Endothelial cell (in vitro differentiated cells): ENCODE results near the gene SPC25. TPM values are rescaled to one million over a fixed set of nuclear protein-coding genes. Genes with fewer than 3 reads are reported as not detected.

Source experiments
- DNase-seq: peaks from one replicate; pipeline ENCODE4 v3.0.0; 2021; ENCODE audit warnings: low spot score
- H3K27ac Mint-ChIP-seq: one replicate; pipeline ENCODE4 v1.8.0; 2021; ENCODE audit warnings: mixed read lengths, inconsistent platforms; ENCODE audit not compliant: unreplicated experiment
- H3K27me3 Mint-ChIP-seq: one replicate; pipeline ENCODE4 v1.8.0; 2021; ENCODE audit warnings: mild to moderate bottlenecking, moderate library complexity, mixed read lengths, inconsistent platforms; ENCODE audit not compliant: unreplicated experiment
- H3K36me3 Mint-ChIP-seq: one replicate; pipeline ENCODE4 v1.8.0; 2021; ENCODE audit warnings: mild to moderate bottlenecking, low read depth, mixed read lengths, inconsistent platforms; ENCODE audit not compliant: unreplicated experiment
- H3K4me1 Mint-ChIP-seq: one replicate; pipeline ENCODE4 v1.8.0; 2021; ENCODE audit warnings: mild to moderate bottlenecking, mixed read lengths, inconsistent platforms; ENCODE audit not compliant: unreplicated experiment
- H3K4me3 Mint-ChIP-seq: one replicate; pipeline ENCODE4 v1.8.0; 2021; ENCODE audit warnings: mild to moderate bottlenecking, mixed read lengths, inconsistent platforms; ENCODE audit not compliant: unreplicated experiment
- H3K9me3 Mint-ChIP-seq: one replicate; pipeline ENCODE4 v1.8.0; 2021; ENCODE audit warnings: mixed read lengths, inconsistent platforms; ENCODE audit not compliant: unreplicated experiment
- total RNA-seq: library from RNA; stranded (reverse); fragmentation: NEBNext Ultra II Directional; extraction: Animal tissue kit (Norgen Biotek cat#: 25700); gene quantifications from one replicate; pipeline ENCODE4 v1.2.1, GENCODE V29; 2021; ENCODE audit not compliant: unreplicated experiment
- TF ChIP-seq, protein P1 (sequence below): fragments of 200-600 bp; sonication (generic); IDR thresholded peaks from one replicate; pipeline ENCODE4 v1.5.0; 2021; ENCODE audit warnings: antibody characterized with exemption; ENCODE audit not compliant: unreplicated experiment

Gene SPC25
- total RNA-seq, 1 donor from 2014 or later: 6.2 TPM

DNA sequence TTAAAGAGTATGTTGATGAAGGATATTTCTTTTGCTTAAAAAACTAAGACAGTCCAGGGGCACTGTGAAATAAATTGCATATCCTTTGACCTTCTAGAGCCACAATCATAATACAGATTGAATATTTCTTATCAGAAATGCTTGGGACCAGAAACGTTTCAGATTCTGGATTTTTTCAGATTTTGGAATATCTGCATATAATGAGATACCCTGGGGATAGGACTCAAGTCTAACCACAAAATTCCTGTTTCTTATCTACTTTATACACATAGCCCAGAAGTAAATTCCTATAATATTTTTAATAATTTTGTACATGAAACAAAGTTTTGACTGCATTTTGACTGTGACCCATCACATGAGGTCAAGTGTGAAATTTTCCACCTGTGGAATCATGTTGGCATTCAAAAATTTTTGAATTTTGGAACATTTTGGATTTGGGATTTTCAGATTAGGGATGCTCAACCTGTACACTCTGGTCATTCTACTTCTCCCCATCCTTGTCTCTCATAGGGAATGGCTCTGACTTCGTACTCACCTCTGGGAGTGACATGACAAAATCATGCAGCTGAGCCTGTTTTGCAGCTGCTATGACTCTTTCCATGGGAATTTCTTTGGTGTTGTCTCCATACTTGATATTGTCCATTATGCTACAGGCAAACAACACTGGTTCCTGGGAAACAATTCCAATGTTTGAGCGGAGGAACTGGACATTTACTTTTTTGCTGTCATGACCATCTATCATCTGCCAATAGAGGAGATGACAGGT lies 36.6 kb upstream of the SPC25 start:
- H3K27ac Mint-ChIP-seq: no peak overlapping the region
- no peak for DNase-seq
- no peaks in the 10 kb centered on the region for H3K27me3 Mint-ChIP-seq
- no peaks in the 10 kb centered on the region for H3K9me3 Mint-ChIP-seq
- peaks cover 3% of the 10 kb centered on the region for H3K36me3 Mint-ChIP-seq
- peaks cover 5% of the 10 kb centered on the region for H3K4me1 Mint-ChIP-seq
- H3K4me3 Mint-ChIP-seq: no peak overlapping the region
- TF ChIP-seq, protein P1, sequence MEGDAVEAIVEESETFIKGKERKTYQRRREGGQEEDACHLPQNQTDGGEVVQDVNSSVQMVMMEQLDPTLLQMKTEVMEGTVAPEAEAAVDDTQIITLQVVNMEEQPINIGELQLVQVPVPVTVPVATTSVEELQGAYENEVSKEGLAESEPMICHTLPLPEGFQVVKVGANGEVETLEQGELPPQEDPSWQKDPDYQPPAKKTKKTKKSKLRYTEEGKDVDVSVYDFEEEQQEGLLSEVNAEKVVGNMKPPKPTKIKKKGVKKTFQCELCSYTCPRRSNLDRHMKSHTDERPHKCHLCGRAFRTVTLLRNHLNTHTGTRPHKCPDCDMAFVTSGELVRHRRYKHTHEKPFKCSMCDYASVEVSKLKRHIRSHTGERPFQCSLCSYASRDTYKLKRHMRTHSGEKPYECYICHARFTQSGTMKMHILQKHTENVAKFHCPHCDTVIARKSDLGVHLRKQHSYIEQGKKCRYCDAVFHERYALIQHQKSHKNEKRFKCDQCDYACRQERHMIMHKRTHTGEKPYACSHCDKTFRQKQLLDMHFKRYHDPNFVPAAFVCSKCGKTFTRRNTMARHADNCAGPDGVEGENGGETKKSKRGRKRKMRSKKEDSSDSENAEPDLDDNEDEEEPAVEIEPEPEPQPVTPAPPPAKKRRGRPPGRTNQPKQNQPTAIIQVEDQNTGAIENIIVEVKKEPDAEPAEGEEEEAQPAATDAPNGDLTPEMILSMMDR: no peak

DNA sequence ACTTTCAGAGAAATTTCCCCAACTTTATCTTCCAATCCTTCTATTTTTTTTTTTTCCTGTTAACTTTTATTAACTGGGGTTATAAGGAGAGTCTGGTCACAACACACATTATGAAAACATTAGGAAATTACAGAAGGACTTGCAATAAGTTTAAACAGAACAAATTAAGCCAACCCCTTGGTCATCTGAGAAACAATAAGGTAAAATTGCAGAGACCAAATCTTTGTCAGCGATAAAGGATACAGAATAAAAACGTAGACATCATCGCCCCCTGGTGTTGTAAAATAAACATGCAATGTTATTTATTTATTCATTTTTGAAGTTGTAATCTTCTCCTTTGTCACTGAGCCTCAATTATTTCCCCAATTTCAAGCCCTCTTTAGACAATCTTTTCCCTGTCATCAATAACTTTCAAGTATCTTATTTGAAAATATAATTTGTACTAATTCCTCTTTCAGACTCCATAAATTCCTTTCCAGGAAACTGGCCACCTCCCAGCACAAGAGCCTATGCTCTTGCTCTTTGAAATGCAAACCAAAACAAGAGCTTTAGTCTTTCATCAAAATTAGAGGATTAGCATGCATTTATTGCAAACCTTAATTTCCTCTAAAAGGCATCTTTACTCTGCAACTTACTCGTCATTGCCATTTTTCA lies 30.4 kb upstream of the SPC25 start:
- no peak for DNase-seq
- H3K4me1 Mint-ChIP-seq: peaks cover 7% of the 10 kb centered on the region

DNA sequence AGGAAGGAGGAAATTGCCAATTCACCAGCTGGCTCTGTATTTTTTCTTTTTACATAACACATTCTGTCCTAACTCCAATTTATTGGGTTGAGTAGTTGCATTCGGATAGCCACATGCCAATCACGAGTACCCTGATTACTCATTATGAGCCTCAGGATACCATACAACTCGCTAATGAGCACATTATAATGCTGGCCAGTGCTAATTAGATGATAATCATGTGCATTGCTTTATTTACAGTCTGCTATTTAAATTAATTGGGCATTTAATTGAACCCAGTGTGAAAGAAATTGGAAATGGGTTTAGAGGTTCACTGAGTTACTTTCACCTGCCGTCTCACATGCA lies 26.1 kb upstream of the SPC25 start:
- Mint-ChIP-seq H3K27me3 (peaks cover 6% of the 10 kb centered on the region), H3K36me3 (no peaks in the 10 kb centered on the region), H3K4me3 (no peak overlapping the region), H3K4me1 (peaks cover 2% of the 10 kb centered on the region), H3K27ac (no peak overlapping the region), H3K9me3 (no peaks in the 10 kb centered on the region)
- TF ChIP-seq, protein P1: no peak
- no peak for DNase-seq

More for the DNA sequence above, 30.4 kb upstream of the SPC25 start:
- no peak overlapping the region for H3K27ac Mint-ChIP-seq
- no peak overlapping the region for H3K4me3 Mint-ChIP-seq
- no peaks in the 10 kb centered on the region for H3K27me3 Mint-ChIP-seq
- H3K36me3 Mint-ChIP-seq: peaks cover 3% of the 10 kb centered on the region
- H3K9me3 Mint-ChIP-seq: no peaks in the 10 kb centered on the region
- TF ChIP-seq, protein P1: peak; percentile 97

DNA sequence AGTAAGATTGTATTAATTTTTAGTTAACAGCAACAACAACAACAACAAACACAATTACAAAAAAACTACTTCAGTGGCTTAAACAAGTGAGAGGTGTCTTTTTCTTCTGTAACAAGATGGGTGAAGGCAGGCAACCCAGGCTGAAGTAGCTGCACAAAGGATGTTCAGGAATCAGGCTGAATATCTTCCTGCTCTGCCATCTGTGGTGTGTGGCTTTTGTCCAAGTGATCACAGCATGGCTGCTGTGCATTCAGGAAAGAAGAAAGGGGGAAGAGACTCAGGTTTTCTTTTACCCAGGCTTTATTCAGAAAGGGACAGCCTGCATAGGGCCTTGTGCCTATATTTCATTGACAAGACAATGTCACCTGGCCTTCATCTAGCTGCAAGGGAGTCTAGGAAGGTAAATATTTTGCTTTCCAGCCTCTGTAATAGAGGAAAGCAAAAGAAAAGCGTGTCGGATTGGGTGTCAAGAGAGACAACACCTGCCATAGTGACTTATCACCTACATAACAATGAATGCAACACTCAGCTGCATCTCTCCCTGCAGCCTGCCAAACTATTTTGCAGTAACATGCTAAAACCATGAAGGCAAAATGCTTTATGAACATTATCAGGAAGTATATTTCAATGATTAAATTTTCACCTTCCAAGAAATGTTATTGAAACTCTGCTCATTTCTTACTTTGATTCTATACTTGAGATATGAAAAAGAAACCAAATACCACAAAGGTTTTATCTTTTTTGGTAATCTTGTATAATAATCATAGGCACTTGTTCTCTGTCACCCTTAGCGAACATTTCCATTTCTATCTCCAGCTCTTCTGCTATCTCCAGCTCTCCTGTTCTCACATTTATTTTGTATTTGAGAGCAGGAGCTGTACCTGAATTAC lies 25.5 kb upstream of the SPC25 start:
- no peaks in the 10 kb centered on the region for H3K36me3 Mint-ChIP-seq
- no peak overlapping the region for H3K27ac Mint-ChIP-seq
- TF ChIP-seq, protein P1: no peak
- H3K27me3 Mint-ChIP-seq: peaks cover 6% of the 10 kb centered on the region
- no peaks in the 10 kb centered on the region for H3K9me3 Mint-ChIP-seq
- no peak overlapping the region for H3K4me3 Mint-ChIP-seq
- DNase-seq: no peak
- H3K4me1 Mint-ChIP-seq: peaks cover 2% of the 10 kb centered on the region
